RWPE1 (cell line): ENCODE data around the gene AGBL1.

ENCODE experiments used
- CTCF ChIA-PET: fragments of 350-600 bp; sonication (Branson Sonifier 250); formaldehyde crosslinking; extraction: SDS; loops from one replicate; lab custom pipeline; 2021; lab: Yijun Ruan, JAX
- POLR2A ChIA-PET: fragments of 400-600 bp; formaldehyde crosslinking; extraction: SDS; loops from one replicate; lab custom pipeline; 2020; ENCODE audit warnings: antibody characterized with exemption; ENCODE audit not compliant: low non-redundant PET; lab: Yijun Ruan, JAX
- DNase-seq: peaks from one replicate; pipeline ENCODE4 v3.0.0; 2012; ENCODE audit warnings: low spot score
- H3K27ac ChIP-seq: fragments of 450-650 bp; 2 replicates; pipeline ENCODE4 v1.5.1; 2017
- TF ChIP-seq, protein P1 (sequence below): fragments of 450-650 bp; conservative IDR thresholded peaks from 2 replicates; pipeline ENCODE4 v1.5.1; 2017; ENCODE audit warnings: low read depth, mild to moderate bottlenecking

Gene AGBL1

DNA sequence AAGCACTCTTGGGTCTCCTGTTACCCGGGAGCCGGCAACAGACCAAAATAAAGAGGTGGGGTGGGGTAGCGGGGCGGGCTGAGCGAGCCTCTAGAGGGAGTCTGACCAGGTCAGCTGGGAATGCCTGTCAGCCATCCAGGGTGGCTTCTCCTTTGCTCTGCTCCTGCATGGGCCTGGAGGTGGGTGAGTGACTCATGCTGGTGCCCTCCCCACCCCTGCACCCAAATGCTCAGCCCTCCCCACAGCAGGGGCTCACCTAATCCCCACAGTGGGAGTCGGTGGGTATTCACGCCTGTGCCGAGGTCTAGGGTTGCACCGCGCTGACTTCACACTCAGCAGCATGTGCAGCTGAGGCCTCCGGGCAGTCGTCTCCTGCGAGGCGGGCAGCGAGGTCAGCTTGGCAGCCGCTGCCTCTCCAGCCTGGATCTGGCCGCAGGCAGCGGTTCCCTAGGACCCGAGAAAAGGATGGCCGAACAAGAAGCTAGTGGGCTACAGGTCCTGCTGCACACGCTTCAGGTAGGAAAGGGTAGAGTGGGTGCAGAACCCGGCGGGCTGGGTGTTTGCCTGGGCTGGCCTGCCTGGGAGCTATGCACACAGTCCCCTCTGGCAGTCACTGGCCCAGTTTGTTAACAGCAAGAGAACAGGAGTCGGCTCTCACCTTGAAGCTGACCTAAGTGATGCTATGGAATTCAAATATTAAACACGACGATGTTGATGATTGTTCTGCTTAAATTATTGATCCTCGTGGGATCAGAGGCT, at the start of gene AGBL1:
TSS of gene AGBL1 (plus strand) at position 364 of the 759 bp plus-strand sequence.
- no peak within 1 kb of the TSS for H3K27ac ChIP-seq
- TF ChIP-seq, protein P1, sequence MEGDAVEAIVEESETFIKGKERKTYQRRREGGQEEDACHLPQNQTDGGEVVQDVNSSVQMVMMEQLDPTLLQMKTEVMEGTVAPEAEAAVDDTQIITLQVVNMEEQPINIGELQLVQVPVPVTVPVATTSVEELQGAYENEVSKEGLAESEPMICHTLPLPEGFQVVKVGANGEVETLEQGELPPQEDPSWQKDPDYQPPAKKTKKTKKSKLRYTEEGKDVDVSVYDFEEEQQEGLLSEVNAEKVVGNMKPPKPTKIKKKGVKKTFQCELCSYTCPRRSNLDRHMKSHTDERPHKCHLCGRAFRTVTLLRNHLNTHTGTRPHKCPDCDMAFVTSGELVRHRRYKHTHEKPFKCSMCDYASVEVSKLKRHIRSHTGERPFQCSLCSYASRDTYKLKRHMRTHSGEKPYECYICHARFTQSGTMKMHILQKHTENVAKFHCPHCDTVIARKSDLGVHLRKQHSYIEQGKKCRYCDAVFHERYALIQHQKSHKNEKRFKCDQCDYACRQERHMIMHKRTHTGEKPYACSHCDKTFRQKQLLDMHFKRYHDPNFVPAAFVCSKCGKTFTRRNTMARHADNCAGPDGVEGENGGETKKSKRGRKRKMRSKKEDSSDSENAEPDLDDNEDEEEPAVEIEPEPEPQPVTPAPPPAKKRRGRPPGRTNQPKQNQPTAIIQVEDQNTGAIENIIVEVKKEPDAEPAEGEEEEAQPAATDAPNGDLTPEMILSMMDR = no peak
- POLR2A ChIA-PET = no interaction called here
- CTCF ChIA-PET = no interaction called here
- no peak for DNase-seq

DNA sequence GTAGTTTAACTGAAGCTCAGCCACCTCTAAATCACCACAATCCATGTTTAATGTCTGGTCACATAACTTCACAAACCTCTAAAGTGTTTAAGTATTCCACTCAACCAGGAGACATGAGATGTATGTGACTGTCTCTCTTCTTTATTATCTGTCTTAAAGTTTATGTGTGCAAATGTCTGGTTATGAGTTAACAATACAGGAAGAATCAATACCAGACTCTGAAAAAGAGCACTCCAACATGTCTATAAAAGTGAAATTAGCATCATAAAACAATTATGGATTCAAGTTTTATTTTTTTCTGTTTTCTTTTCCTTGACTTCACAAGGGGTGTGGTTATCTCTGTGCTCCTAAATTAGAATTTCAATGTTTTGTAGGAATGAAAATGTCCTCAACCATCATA, 44.8 kb upstream of the AGBL1 start:
- TF ChIP-seq, protein P1 = no peak
- POLR2A ChIA-PET = no interaction called here

DNA sequence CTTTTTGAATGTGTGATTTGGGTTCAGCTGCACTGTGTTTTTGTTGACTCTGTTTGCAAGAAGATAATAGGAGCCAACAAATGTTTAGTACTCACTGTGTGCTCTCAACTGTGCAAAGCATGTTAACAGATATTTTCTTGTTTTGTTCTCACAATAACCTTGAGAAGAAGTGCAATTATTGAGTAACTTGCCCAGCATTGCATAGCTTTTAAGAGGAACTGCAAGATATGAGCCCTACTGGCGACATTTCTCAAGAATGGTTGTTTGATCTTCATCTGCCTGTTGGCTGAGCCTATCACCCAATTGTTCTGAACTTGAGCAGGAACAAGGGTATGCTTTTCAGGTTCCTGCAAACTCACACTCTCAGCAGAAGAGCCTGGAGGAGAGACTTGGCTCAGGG, 43.4 kb upstream of the AGBL1 start:
- ChIA-PET CTCF (no interaction called here), POLR2A (no interaction called here)
- no peak overlapping the region for H3K27ac ChIP-seq
- TF ChIP-seq, protein P1 = no peak
- no peak for DNase-seq

More for the DNA sequence above, 44.8 kb upstream of the AGBL1 start:
- H3K27ac ChIP-seq = no peak overlapping the region
- no peak for DNase-seq
- CTCF ChIA-PET = no interaction called here

DNA sequence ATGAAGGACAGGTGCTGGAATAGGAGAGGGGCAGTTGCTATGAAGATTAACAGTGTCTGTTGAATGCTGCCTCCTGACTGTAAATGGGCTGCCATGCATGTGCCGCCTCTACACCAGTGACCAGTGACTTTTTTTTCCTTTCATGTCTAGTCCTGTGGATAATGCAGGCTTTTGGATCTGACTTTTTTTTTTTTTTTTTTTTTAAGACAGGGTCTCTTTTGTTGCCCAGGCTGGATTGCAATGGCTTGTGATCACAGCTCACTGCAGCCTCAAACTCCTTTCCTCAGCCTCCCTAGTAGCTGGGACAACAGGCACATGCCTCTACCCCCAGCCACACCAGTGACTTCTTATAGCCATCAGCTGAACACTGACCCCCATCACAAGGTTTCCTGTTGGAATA, 41.2 kb upstream of the AGBL1 start:
- TF ChIP-seq, protein P1 = no peak
- no peak for DNase-seq
- CTCF ChIA-PET = no interaction called here
- H3K27ac ChIP-seq = no peak overlapping the region
- POLR2A ChIA-PET = no interaction called here

DNA sequence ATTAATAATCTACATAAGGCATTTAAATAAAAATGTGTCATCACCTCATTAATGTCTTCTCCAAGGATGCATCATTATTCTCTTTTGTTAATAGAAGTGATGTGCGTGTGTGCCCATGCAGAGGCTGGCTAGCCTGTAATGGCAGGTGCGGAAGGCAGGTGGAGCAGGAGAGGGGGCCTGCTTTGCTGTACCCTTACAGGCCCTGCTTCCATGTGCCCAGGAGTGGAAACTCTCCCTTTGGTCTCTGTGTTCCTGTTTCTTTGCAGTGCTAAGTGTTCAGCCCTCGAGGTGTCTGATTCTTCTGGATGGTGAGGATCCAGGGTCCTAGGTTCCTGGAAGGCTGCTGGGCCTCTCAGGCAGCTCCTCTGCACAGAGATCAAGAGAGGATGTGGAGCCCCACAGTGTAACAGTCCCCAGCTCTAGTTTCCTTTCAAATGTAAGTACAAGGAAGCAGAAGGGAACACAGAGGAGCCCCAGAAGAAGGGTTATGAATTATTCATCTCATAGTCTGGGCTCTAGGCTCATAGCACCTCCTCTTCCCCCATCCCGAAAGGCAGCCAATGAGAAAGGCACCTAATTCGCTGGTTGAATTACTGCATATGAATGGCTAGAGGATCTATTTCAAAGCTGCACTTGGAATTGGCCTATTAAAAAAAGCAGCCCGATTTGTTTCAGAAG, 39.2 kb upstream of the AGBL1 start:
- ChIA-PET CTCF (no interaction called here), POLR2A (no interaction called here)

DNA sequence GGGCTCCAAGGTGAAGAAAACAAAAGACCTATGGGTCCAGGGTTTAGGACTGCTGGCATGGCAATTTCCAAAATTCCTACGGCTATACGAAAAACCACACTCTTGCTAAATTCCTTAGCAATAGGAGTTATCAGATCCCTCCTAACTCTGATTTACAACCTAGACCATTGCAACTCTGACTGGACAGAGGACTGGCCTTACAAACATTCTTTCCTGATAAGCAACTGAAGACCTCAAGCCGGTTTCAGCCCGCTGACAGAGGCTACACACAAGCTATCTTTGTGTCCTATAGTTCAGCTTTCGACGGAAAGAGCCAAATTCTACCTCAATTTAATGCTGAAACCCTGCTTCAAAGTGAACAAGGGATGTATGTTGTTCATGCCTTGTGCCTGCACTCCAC, 38.3 kb upstream of the AGBL1 start:
- no peak for DNase-seq
- CTCF ChIA-PET = no interaction called here
- POLR2A ChIA-PET = no interaction called here
- H3K27ac ChIP-seq = no peak overlapping the region
- TF ChIP-seq, protein P1 = no peak

More for the DNA sequence above, 39.2 kb upstream of the AGBL1 start:
- no peak overlapping the region for H3K27ac ChIP-seq
- no peak for DNase-seq
- TF ChIP-seq, protein P1 = no peak
